GM10266 (cell line): Measurements from ENCODE around the gene CMIP.

ENCODE experiments used
- DNase-seq: peaks from one replicate; pipeline ENCODE4 v3.0.0; 2012; ENCODE audit errors: extremely low spot score
- TF ChIP-seq, protein P1 (sequence below): IDR thresholded peaks from 2 replicates; pipeline ENCODE4 v1.5.1; 2012; ENCODE audit warnings: mild to moderate bottlenecking, low read depth; ENCODE audit not compliant: control insufficient read depth, insufficient read depth; ENCODE audit errors: missing control alignments

The CMIP gene

GRCh38 chr16:81444448-81445121 is at the start of gene CMIP:
Gene CMIP (plus strand): TSS chr16:81444808.
- peak; percentile 99 for DNase-seq
- TF ChIP-seq, protein P1, sequence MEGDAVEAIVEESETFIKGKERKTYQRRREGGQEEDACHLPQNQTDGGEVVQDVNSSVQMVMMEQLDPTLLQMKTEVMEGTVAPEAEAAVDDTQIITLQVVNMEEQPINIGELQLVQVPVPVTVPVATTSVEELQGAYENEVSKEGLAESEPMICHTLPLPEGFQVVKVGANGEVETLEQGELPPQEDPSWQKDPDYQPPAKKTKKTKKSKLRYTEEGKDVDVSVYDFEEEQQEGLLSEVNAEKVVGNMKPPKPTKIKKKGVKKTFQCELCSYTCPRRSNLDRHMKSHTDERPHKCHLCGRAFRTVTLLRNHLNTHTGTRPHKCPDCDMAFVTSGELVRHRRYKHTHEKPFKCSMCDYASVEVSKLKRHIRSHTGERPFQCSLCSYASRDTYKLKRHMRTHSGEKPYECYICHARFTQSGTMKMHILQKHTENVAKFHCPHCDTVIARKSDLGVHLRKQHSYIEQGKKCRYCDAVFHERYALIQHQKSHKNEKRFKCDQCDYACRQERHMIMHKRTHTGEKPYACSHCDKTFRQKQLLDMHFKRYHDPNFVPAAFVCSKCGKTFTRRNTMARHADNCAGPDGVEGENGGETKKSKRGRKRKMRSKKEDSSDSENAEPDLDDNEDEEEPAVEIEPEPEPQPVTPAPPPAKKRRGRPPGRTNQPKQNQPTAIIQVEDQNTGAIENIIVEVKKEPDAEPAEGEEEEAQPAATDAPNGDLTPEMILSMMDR: no peak

GRCh38 chr16:81394966-81395655 is 49.5 kb upstream of the CMIP start:
- DNase-seq: no peak
- TF ChIP-seq, protein P1: no peak

DNA sequence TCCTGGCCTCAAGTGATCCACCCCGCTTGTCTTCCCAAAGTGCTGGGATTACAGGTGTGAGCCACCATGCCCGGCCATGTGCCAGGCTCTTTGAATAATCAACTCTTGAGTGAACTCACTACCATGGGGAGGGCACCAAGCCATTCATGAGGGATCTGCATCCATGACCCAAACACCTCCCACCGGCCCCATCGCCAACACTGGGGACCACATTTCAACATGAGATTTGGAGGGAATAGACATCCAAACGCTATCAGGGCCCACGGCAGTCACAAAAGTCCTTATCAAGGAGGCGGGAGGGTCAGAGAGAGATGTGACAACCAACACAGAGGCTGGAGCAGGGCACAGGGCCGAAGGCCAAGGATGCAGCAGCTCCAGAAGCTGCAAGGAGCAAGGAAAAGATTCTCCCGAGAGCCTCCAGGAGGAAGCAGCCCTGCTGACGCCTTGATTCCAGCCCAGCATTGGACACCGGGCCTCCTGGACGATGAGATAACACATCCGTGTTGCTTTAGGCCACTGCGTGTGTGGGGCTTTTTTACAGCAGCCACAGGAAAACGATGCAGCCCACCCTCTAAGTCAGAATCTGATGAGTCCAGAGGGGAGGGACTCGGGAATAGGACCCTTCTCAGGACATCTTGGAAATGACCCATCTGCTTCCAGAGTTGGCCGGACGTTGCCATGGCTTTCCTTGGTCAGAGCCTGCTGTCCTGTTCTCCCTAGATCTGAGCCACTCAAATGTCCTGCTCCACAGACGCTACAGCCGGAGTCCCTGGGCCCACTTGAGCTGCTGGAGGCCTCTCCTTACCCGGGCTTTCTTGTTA is 47.3 kb upstream of the CMIP start:
- TF ChIP-seq, protein P1: no peak
- DNase-seq: no peak

- TF ChIP-seq, protein P1: no peak
- DNase-seq: no peak
Observed at GRCh38 chr16:81397879-81398520, 46.6 kb upstream of the CMIP start.

DNA sequence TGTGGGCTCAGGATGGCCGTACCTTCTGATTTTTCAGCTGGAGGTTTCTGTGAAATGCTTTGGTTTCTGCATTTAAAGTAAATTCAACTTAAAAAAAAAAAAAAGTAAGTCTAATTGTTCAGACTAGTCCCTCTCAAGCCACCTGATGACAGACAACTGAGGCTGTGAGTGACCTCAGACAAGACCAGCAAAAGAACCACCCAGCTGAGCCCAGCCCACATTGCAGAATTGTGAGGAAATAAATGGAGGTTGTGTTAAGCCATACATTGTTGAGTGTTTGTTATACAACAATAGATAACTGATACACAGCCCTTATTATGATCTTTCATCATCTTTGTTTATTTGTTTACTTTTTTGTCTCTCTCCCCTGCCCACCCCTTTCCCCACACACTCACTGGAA is 44.7 kb upstream of the CMIP start:
- no peak for DNase-seq
- TF ChIP-seq, protein P1: no peak

DNA sequence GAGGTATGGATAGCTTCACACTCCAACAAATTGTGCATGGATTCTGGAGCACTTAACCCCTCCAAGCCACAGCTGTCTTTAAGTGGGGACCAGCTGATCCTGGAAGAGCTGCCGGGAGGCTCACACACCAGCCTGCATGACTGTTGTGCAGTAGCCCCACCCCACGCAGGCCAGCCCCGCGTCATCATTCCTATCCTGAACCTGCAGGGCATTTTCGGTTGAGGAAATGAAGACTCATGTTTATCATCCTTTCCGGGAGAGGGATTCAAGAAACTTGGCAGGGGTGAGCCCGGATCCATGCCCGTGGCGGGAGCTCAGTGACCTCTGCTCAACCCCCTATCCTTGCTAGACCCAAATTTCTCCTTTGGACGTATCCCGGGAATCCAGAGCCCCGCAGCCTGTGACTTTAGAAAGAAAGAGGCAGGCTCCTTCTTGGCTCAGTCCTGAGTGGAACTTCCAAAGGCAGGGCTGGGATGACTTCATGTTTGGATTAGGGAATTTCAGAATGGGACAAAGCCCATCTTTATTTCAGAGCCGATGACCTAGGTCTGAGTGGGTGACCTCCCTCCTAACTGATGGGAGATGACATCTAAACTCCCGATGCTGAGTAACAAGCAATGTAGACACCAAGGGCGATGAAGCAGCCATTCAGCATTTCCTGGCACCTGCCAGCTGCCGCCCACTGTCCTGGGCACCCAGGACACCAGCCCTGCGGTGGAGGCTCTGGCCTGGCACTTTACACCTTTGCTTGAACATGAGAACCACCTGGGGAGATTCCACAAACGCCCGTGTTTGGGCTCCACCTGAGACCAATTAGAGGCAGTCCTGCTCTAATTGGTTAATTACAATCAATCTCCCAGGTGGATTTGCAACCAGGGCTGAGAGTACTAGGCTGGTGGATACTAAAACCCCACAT is 43.3 kb upstream of the CMIP start:
- TF ChIP-seq, protein P1: no peak
- DNase-seq: no peak
